ENCODE results near the gene FCN3.
A peak's percentile ranks its signal among the peaks of the same experiment; 100 is the strongest.

Gene FCN3

GRCh38 chr1:27346991-27347624, 27.5 kb downstream of the FCN3 start:
- no peak overlapping the region for H3K4me3 Mint-ChIP-seq
- H3K4me1 Mint-ChIP-seq, result peaks cover 52% of the 10 kb centered on the region
- peaks cover 60% of the 10 kb centered on the region for H3K36me3 Mint-ChIP-seq
- ATAC-seq (no peak), DNase-seq (ENCODE audit: low spot score in 2 of 2) (no peak)
- peak overlapping the region; percentile 68 for H3K27ac Mint-ChIP-seq
- H3K9me3 Mint-ChIP-seq, result no peaks in the 10 kb centered on the region

DNA sequence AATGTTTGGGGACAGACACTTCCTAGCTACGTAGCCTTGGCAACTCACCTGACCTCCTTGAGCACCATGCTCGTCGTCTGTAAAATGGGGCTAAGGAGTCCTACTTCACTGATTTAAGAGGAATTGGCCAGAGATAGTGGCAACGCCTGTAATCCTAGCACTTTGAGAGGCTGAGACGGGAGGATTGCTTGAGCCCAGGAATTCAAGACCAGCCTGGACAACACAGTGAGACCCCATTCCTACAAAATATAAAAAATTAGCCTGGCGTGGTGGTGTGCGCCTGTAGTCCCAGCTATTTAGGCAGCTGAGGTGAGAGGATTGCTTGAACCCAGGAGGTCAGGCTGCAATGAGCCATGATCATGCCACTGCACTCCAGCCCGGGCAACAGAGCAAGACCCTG, 28.3 kb downstream of the FCN3 start:
- ATAC-seq (no peak), DNase-seq (ENCODE audit: low spot score in 2 of 2) (no peak)
- Mint-ChIP-seq H3K4me1 (peaks cover 60% of the 10 kb centered on the region), H3K36me3 (peaks cover 53% of the 10 kb centered on the region), H3K27ac (peak overlapping the region; percentile 86), H3K9me3 (no peaks in the 10 kb centered on the region), H3K4me3 (peak overlapping the region; percentile 7)

DNA sequence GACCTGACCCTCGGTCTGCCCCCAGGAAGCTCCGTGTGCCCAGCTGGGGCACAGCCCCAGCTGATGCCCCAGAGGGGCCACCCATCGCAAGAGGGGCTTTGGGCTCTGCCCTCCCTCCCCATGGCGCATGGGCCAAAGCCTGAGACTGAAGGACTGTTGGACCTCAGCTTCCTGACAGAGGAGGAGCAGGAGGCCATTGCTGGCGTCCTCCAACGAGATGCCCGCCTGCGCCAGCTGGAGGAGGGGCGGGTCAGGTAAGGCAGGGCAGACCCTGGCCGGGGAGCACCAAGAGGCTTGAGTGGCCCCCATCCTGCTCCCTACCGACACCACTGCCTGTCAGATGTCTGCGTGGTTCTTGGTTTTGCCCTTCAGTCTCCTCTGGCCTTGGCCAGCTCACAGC, 29.4 kb downstream of the FCN3 start:
- Mint-ChIP-seq H3K36me3 (peaks cover 45% of the 10 kb centered on the region), H3K4me1 (peaks cover 71% of the 10 kb centered on the region), H3K4me3 (peak overlapping the region; percentile 15), H3K9me3 (no peaks in the 10 kb centered on the region), H3K27ac (peak overlapping the region; percentile 26)
- DNase-seq (ENCODE audit: low spot score in 2 of 2) (no peak), ATAC-seq (no peak)

- no peaks in the 10 kb centered on the region for H3K9me3 Mint-ChIP-seq
- DNase-seq (ENCODE audit: low spot score in 2 of 2), result no peak
- peaks cover 81% of the 10 kb centered on the region for H3K4me1 Mint-ChIP-seq
- H3K4me3 Mint-ChIP-seq, result peak overlapping the region; percentile 92
- peaks cover 42% of the 10 kb centered on the region for H3K36me3 Mint-ChIP-seq
- no peak for ATAC-seq
- H3K27ac Mint-ChIP-seq, result peak overlapping the region; percentile 95
Observed at GRCh38 chr1:27343639-27344025, 31.0 kb downstream of the FCN3 start.

DNA sequence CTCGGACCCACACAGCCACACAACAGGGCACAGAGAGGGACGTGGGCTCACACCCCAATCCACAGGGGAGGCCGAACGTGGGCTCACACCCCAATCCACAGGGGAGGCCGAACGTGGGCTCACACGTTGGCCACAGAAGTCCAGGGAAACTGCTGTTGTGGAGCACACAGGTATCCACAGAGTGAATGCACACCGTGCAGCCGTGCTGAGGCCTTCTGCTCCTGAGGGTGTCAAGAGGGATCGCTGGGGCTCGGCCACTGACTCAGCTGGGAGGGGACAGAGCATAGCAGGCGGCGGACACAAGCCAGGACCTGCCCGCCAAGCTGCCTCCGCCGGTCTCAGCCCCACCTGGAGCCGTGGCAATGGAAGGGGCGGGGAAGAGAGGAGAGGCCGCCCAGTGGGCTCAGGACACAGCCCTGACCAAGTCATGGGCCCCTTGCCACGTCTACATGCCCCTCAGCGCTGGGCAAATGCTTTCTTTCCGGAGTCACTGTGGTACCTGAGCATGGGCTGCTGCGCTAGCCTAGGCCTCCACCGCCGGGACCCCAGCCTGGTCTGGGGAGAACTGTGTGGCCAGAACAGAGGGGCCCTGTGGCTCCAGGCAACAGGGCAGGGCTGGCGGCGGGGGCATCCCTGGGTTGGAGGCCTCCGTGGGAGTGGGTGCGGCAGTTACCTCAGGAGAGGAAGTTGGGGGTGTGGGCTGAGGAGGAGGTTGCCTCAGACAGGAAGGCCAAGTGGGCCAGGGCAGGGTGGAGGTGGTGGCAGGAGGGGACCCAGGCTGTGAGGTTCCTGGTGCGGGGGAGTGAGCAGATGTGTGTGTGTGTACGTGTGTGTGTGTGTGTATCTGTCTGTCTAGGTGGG, 31.6 kb downstream of the FCN3 start:
- ATAC-seq, result peak; percentile 71
- peak; percentile 42 to 82 for DNase-seq (ENCODE audit: low spot score in 2 of 2)
- Mint-ChIP-seq H3K27ac (peak overlapping the region; percentile 95), H3K36me3 (peaks cover 46% of the 10 kb centered on the region), H3K4me3 (peak overlapping the region; percentile 92), H3K4me1 (peaks cover 82% of the 10 kb centered on the region), H3K9me3 (no peaks in the 10 kb centered on the region)

DNA sequence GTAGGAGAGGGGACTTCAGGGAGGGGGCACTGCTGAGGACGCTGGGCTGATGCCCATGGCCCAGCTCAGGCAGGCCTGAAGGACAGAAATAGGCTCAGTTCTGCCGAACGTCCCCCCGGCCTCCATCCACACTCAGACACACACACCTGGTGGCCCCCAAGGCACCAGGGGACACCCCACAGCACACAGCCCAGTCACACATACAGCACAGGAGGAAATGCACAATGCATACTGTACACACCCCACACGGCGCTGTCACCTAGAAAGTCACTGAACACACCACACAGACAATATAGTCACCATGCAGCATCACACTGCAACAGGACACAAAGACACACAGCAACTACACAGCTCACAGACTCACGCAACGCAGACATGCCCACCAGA, 32.2 kb downstream of the FCN3 start:
- Mint-ChIP-seq H3K4me1 (peaks cover 77% of the 10 kb centered on the region), H3K27ac (peak overlapping the region; percentile 95), H3K36me3 (peaks cover 47% of the 10 kb centered on the region), H3K9me3 (no peaks in the 10 kb centered on the region), H3K4me3 (peak overlapping the region; percentile 92)
- ATAC-seq (peak; percentile 78), DNase-seq (ENCODE audit: low spot score in 2 of 2) (no peak)

DNA sequence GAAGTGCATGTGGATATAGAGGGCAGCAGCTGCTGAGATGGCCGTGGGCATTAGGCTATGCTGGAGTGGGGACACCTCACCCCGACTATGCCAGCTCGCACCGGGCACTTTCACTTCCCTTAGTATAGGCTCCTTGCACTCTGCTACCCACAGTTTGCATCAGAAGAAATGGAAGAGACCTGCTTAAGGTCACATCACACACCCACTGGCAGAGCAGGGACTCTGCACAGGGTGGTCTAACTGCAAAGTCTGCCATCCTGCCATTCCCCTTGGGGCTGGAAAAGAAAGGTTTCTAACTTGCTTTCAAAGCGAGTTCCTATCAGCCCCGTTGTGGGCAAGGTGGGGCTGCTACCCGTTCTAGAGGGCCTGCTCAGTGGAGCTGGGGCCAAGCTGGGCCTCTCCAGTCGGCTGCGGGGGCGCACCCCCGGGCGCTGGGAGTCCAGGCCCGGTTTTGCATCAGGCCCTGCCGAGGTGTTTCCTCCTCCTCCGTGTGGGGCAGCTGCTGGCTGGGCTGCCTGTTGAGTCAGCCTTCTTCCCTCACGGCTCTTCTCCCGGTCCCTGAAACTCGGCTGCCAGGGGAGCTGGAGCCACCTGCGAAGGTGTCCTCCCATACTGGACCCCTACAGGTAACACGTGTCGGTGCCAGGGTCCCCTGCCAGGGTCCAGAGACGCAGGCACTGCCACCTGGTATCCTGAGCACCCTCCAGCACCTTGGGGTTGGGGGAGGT, 32.9 kb downstream of the FCN3 start, which contains the start of gene SYTL1:
Gene SYTL1 (plus strand): TSS at position 498 of the 728 bp plus-strand sequence. CDS start 3,313 bp downstream, outside the sequence.
- Mint-ChIP-seq H3K27ac (peak within 1 kb of the TSS; percentile 95), H3K4me1 (peaks cover 71% of the 10 kb centered on the region), H3K4me3 (peak within 1 kb of the TSS; percentile 92), H3K9me3 (no peaks in the 10 kb centered on the region), H3K36me3 (peaks cover 53% of the 10 kb centered on the region)
- DNase-seq (ENCODE audit: low spot score in 2 of 2), result peak; percentile 48 to 83
- ATAC-seq, result peak; percentile 75

DNA sequence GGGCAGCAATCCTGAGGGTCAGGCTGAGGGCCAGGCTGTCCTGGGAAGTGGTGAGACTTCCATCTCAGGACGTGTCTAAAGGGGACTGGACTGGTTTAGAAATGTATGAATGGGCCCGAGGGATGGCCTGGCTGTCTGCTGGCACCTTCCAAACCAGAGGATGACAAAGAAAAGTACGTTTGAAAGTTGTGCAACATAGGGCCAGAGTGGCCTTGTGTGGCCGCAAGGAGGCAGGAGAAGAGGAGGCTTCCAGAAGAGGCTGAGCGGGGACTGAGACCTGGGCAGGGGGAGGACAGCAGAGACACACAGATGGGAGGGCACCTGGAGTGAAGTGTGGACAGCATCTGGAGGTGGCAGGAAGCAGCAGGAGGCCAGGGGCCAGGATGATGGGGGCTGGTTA, 35.4 kb downstream of the FCN3 start:
- Mint-ChIP-seq H3K36me3 (peaks cover 63% of the 10 kb centered on the region), H3K4me1 (peaks cover 54% of the 10 kb centered on the region), H3K27ac (peak overlapping the region; percentile 79), H3K9me3 (no peaks in the 10 kb centered on the region), H3K4me3 (peak overlapping the region; percentile 92)
- DNase-seq (ENCODE audit: low spot score in 2 of 2), result no peak
- ATAC-seq, result no peak

DNA sequence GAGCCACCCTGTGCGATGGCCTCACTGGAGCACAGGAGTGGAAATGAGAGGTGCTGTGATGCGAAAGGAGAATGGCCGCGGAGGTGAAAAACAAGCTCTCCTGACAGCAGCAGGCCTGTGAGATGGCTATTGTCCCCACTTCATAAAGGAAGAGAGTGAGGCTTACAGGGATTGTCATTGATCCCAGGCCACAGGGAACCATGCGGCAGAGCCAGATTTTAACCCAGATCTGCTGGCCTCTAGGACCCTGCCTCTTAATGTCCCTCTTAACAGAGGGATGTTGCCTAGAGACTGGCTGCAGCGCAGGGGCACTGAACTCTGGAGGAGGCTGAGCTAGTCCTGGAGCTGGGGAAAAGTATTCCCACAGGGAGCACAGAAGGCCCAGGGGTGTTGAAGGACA, 35.9 kb downstream of the FCN3 start:
- Mint-ChIP-seq H3K4me1 (peaks cover 51% of the 10 kb centered on the region), H3K27ac (peak overlapping the region; percentile 79), H3K9me3 (no peaks in the 10 kb centered on the region), H3K36me3 (peaks cover 67% of the 10 kb centered on the region), H3K4me3 (peak overlapping the region; percentile 92)
- no peak for ATAC-seq
- DNase-seq (ENCODE audit: low spot score in 2 of 2), result no peak

DNA sequence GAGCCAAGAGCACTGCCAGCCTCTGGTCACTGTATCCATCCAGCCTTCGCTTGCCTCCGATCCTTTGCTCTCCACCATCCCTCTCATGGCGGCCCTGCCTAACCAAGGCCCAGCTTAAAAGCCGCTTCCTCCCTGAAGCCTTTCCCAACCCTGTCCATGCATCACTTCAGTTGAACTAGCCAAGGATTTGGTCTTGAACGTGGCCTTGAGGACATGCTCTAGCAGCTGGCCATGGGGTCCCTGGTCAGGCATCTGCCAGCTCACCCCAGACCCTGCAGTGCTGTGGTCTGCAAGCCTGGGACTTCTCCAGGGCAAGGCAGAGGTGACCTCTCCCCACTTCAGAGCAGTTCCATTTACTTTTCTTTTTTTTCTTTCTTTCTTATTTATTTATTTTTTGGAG, 37.9 kb downstream of the FCN3 start:
- no peak for DNase-seq (ENCODE audit: low spot score in 2 of 2)
- Mint-ChIP-seq H3K36me3 (peaks cover 69% of the 10 kb centered on the region), H3K4me1 (peaks cover 51% of the 10 kb centered on the region), H3K9me3 (no peaks in the 10 kb centered on the region), H3K27ac (peak overlapping the region; percentile 82), H3K4me3 (no peak overlapping the region)
- ATAC-seq, result no peak

- H3K36me3 Mint-ChIP-seq, result peaks cover 79% of the 10 kb centered on the region
- DNase-seq (ENCODE audit: low spot score in 2 of 2) (no peak), ATAC-seq (no peak)
- peak overlapping the region; percentile 82 for H3K27ac Mint-ChIP-seq
- H3K4me1 Mint-ChIP-seq, result peaks cover 48% of the 10 kb centered on the region
- no peaks in the 10 kb centered on the region for H3K9me3 Mint-ChIP-seq
- H3K4me3 Mint-ChIP-seq, result no peak overlapping the region
Observed at GRCh38 chr1:27335506-27336422, 38.9 kb downstream of the FCN3 start.

- Mint-ChIP-seq H3K36me3 (peaks cover 89% of the 10 kb centered on the region), H3K9me3 (no peaks in the 10 kb centered on the region), H3K27ac (peak overlapping the region; percentile 88), H3K4me1 (peaks cover 38% of the 10 kb centered on the region), H3K4me3 (no peak overlapping the region)
- ATAC-seq, result no peak
- no peak for DNase-seq (ENCODE audit: low spot score in 2 of 2)
Observed at GRCh38 chr1:27333717-27334279, 40.8 kb downstream of the FCN3 start.

DNA sequence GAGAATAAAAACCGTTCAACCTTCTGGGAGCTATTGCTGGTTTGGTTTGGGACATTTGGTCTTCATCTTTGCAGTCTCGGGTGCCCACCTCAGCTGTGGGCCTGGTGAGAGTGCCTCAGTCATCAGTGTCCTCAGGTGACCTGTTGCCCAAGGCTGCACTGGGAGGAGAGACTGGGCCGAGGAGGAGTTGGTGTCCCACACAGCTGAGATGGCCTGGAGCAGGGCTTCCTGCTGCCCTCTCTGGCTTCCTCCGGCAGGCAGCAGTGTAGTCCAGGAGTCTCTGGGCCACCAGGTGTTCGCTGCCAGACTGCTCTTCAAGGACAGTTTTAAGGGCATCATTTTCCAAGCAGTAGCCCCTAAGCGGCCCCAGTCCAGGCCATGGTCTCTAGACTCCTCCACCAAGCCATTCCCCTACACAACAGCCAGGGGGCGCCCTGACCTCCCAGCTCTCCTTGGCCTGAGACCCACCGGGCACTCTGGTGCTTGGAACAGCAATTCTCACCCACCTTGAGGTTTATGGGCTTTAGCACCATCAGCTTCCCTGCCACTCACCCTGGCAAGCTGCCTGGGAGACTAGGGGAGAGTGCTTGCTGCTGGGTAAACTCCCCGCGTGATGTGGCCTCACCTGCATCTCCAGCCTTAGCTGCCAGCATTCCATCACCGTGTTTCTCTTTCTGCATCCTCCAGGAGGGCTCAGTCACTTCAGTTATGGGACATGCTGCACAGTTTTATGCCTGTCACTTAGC, 41.9 kb downstream of the FCN3 start:
- Mint-ChIP-seq H3K4me1 (peaks cover 45% of the 10 kb centered on the region), H3K36me3 (peaks cover 82% of the 10 kb centered on the region)

DNA sequence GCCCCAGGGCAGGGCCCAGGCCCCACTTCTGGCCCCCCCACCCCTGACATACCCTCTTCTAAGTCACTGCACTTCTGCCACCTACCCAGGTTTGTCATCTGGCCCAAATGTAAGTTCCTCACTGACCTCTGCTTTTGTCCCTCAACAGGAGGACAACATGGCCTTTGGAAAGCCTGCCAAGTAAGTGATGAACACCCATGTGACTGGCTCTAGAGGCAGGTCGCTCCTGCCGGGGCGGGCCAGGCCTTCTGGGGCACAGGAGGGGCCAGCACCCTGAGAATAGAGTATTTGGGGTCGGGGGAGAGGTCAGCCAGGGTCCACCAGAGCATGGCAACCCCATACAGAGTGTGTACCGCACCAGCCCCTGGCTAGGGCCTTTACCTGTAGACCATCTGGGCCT, 42.7 kb downstream of the FCN3 start:
- no peak for ATAC-seq
- H3K36me3 Mint-ChIP-seq, result peaks cover 78% of the 10 kb centered on the region
- H3K27ac Mint-ChIP-seq, result peak overlapping the region; percentile 88
- no peaks in the 10 kb centered on the region for H3K9me3 Mint-ChIP-seq
- no peak overlapping the region for H3K4me3 Mint-ChIP-seq
- no peak for DNase-seq (ENCODE audit: low spot score in 2 of 2)
- H3K4me1 Mint-ChIP-seq, result peaks cover 46% of the 10 kb centered on the region

More for the DNA sequence above, 41.9 kb downstream of the FCN3 start:
- Mint-ChIP-seq H3K4me3 (no peak overlapping the region), H3K27ac (peak overlapping the region; percentile 88), H3K9me3 (no peaks in the 10 kb centered on the region)
- ATAC-seq (peak; percentile 84), DNase-seq (ENCODE audit: low spot score in 2 of 2) (peak; percentile 53 to 75)
